OCI-LY3 (cell line): ENCODE results near the gene MYT1.

Experiments
- EZH2phosphoT487 ChIP-seq: fragments of 200-600 bp; shearing (Covaris generic); IDR thresholded peaks from 2 replicates; pipeline ENCODE4 v1.6.1; 2018; ENCODE audit warnings: antibody characterized with exemption, mixed run types, low read depth
- TF ChIP-seq, protein P1 (sequence below): fragments of 200-600, 300-600 bp; sonication (generic); IDR thresholded peaks from 2 replicates; pipeline ENCODE4 v1.5.1; 2014; ENCODE audit warnings: antibody characterized with exemption, low read length, low read depth

DNA sequence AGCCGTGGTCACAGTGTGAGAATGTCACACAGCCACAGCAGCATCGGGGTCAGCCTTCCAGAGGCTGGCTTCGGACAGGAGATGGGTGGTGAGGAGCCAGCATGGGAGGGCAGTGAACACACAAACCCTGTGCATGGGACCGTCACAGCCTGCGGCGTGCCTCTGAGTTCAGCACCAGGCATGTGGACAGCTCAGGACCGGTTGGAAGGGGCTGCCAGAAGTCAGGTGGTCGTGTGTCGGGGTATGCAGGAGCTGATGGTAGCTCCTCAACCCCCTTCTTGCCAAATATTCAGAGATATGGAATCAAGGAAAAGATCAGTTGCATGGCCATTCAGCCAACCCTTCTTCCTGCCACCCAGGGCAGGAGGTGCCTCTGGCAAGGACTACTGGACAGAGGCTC is 28.2 kb downstream of the MYT1 start:
- TF ChIP-seq, protein P1, sequence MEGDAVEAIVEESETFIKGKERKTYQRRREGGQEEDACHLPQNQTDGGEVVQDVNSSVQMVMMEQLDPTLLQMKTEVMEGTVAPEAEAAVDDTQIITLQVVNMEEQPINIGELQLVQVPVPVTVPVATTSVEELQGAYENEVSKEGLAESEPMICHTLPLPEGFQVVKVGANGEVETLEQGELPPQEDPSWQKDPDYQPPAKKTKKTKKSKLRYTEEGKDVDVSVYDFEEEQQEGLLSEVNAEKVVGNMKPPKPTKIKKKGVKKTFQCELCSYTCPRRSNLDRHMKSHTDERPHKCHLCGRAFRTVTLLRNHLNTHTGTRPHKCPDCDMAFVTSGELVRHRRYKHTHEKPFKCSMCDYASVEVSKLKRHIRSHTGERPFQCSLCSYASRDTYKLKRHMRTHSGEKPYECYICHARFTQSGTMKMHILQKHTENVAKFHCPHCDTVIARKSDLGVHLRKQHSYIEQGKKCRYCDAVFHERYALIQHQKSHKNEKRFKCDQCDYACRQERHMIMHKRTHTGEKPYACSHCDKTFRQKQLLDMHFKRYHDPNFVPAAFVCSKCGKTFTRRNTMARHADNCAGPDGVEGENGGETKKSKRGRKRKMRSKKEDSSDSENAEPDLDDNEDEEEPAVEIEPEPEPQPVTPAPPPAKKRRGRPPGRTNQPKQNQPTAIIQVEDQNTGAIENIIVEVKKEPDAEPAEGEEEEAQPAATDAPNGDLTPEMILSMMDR: no peak
- TF ChIP-seq EZH2phosphoT487: no peak
